GM21619 (cell line): ENCODE results near the gene RPN2.

ENCODE experiments used
- ATAC-seq: cut with Tn5 transposase; IDR thresholded peaks from one replicate; pipeline ENCODE4 v1.9.1; 2021; ENCODE audit not compliant: unreplicated experiment

Gene RPN2

GRCh38 chr20:37288091-37288490 lies 109.0 kb downstream of the RPN2 start:
- ATAC-seq, result no peak

GRCh38 chr20:37290158-37290810 lies 111.2 kb downstream of the RPN2 start:
- no peak for ATAC-seq
